GM18858 (cell line): ENCODE measurements around the gene GOLGA6L24.
"Not testable (repeated sequence)": the region's sequence is repeated elsewhere in the genome, so short reads cannot be mapped to it uniquely, and the experiment has no call there.

Experiments used
- ATAC-seq: cut with Tn5 transposase; IDR thresholded peaks from one replicate; pipeline ENCODE4 v1.9.1; 2021; ENCODE audit not compliant: unreplicated experiment

The GOLGA6L24 gene, protein sequence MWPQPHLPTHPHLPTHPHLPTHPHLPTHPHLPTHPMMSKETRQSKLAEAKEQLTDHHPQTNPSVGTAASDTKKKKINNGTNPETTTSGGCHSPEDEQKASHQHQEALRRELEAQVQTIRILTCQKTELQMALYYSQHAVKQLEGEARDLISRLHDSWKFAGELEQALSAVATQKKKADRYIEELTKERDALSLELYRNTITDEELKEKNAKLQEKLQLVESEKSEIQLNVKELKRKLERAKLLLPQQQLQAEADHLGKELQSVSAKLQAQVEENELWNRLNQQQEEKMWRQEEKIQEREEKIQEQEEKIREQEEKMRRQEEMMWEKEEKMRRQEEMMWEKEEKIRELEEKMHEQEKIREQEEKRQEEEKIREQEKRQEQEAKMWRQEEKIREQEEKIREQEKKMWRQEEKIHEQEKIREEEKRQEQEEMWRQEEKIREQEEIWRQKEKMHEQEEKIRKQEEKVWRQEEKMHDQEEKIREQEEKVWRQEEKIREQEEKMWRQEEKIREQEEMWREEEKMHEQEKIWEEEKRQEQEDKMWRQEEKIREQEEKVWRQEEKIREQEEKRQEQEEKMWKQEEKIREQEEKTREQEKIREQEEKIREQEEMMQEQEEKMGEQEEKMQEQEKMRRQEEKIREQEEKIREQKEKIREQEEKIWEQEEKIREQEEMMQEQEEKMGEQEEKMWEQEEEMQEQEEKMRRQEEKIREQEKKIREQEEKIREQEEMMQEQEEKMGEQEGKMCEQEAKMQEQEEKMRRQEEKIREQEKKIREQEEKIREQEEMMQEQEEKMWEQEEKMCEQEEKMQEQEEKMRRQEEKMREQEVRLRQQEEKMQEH

GRCh38 chr15:28357984-28358383 is at the start of gene GOLGA6L24:
TSS of gene GOLGA6L24 (minus strand) at chr15:28358084. CDS start at chr15:28358023, 61 bp downstream.
- not testable (repeated sequence) for ATAC-seq

DNA sequence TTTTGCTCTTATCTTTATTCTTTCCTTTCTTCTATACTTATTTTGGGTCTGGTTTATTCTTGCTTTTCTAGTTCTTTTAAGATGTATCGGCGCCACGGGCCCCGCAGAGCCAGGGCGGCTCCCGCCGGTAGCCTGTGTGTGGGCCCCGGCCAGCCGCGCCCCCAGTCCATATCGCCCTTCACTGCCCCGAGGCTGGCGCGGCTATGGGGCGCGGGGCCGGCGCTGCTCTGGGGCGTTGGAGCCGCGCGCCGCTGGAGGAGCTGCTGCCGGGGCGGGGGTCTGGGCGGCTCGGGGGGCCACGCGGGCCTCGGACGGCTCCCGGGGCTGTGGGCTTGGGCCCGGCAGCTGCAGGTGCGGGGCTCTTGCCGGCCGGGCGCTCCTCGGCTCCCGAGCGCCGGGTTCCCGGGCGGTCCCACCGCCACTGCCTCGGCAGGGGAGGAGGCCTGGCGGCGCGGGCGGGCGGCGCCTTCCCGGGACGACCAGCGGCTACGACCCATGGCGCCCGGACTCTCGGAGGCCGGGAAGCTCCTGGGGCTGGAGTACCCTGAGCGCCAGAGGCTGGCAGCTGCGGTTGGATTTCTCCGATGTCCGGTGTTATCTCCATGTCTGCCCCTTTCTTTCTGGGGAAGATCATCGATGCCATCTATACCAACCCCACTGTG is 45.0 kb upstream of the GOLGA6L24 start:
- not testable (repeated sequence) for ATAC-seq

DNA sequence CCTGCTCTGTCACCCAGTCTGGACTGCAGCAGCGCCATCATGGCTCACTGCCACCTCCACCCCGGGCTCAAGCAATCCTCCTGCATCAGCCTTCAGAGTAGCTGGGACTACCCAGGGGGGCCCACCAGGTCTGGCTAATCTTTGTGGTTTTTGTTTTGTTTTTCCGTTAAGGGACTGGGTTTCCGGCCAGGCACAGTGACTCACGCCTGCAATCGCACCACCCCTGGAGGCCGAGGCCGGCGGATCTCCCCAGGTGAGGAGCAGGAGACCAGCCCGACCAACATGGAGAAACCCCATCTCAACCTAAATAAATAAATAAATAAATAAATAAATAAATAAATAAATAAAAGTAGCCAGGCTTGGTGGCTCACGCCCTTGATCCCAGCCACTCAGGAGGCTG is 38.1 kb upstream of the GOLGA6L24 start:
- ATAC-seq, result not testable (repeated sequence)

DNA sequence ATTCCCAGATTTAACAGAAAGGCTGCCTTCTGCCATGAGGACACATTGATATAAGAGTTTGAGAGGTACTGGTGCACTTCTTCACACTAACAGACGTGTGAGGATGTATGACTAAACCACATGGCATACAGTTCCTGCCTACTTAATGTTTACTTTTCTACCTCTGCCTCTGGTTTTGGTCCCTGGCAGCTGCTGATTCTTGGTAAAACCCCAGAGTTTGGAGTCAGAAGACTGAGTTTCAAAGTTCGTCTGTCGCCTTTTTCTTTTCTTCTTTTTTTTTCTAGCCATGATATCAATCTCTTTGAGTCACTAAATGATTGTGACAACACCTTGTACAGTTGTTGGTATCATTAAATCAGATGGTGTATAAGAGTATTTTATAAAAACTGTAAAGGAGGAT is 22.2 kb upstream of the GOLGA6L24 start:
- not testable (repeated sequence) for ATAC-seq

- not testable (repeated sequence) for ATAC-seq
Observed at GRCh38 chr15:28378364-28378763, 20.5 kb upstream of the GOLGA6L24 start, which contains the start of gene GOLGA8F. TSS of gene GOLGA8F (plus strand) at chr15:28378664. CDS start at chr15:28378762, 98 bp downstream.

DNA sequence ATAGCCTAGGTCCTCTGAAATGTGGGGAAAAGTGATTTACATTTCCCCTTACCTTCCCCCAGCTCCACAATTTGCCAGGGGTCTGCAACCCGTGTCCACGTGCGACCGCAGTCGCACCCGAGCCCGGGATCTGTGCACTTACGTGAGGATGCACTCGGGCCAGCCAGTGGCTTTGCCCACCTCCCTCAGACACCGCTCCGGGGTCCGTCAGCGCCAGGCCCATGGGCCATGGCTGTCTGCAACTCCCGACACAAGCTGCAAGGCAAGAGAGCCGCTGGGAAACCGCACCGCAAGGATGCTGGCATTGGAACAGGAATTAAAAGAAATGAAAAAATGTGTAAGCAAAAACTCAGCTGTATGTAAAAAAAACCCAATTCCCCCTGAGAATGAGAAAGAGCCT is 7.6 kb upstream of the GOLGA6L24 start:
- not testable (repeated sequence) for ATAC-seq

DNA sequence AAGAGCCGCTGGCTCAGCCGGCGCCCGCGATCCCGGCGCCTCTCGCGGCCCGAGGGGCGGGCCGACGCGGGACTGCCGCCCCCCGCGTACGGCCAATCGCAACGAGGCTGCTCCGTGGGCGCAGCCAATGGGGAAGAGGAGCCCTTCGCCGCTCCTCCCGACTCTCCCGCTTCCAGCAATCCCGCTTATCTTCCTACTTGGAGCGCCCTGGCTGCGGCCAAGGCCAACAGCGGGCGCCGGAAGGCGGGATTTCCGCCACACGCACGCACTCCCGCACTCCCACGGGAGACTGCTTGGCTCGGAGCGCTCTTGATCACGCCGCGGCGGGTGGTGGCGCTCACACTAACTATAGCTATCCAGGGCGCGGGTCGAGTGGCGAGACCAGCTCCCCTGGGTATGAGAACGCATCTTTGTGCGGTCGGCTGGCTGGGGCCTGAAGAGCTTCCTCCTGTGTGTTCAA is 35.7 kb downstream of the GOLGA6L24 start, which contains the start of gene HERC2:
Gene HERC2 (minus strand): TSS at position 51 of the 460 bp plus-strand sequence. CDS start 746 bp downstream, outside the sequence.
- not testable (repeated sequence) for ATAC-seq

- not testable (repeated sequence) for ATAC-seq
Observed at GRCh38 chr15:28321358-28322078, 36.4 kb downstream of the GOLGA6L24 start.

- not testable (repeated sequence) for ATAC-seq
Observed at GRCh38 chr15:28319725-28320124, 38.2 kb downstream of the GOLGA6L24 start.

DNA sequence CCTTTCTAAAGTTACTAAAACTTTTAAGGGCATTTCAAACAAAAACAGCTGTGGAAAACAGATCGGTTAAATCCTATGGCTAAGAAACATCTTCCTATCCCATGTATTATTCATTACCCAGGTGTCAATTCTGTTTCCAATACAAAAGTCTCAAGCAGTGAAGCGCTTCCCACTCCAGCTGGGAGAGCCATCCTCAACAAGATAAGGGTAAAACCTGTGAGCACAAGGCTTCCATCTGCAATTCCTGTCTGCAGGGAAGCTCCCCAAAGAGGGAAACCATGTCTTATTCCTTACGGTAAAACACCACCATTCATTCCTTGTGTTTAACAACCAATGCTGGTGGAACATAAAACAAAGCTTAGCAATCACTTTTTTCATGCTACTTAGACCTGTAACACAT is 39.1 kb downstream of the GOLGA6L24 start:
- not testable (repeated sequence) for ATAC-seq

DNA sequence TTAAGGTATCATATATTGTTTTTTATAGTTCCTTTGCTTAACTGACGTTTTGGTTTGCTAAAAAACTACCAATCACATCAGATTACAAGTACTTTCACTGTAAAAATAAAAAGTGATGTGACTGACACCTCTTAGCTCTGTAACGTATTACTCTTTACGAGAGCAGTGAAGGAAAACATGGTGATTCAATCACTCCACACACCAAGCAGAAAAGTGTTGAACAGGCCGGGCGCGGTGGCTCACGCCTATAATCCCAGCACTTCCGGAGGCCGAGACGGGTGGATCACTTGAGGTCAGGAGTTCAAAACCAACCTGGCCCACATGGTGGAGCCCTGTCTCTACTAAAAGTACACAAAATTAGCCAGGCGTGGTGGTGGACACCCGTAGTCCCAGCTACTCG is 39.8 kb downstream of the GOLGA6L24 start:
- not testable (repeated sequence) for ATAC-seq

DNA sequence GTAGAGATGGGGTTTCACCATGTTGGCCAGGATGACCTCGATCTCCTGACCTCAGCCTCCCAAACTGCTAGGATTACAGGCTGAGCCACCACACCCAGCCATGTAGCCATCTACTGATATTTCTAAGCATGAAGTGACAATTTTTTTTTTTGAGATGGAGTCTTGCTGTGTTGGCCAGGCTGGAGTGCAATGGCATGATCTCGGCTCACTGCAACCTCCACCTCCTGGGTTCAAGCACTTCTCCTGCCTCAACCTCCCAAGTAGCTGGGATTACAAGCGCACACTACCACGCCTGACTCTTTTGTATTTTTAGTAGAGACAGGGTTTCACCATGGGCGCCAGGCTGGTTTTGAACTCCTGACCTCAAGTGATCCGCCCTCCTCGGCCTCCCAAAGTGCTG is 40.9 kb downstream of the GOLGA6L24 start:
- ATAC-seq, result not testable (repeated sequence)

DNA sequence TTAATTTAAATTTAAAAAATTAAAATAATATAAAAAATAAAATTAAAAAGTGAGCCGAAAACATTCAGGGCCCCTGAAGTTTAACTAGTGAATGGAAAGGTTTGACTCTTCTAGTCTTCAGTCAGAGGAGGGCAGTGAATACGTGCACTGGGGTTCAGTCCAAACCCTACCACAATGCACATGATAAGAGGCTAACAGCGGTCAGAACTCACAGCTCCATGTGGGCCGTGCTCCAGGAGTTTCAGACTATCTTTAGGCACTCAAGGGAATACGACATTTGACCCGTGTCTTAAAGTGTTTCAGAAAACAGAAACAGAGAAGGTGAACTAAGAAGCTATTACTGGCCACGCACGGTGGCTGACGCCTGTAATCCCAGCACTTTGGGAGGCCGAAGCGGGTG is 47.4 kb downstream of the GOLGA6L24 start:
- ATAC-seq, result not testable (repeated sequence)

DNA sequence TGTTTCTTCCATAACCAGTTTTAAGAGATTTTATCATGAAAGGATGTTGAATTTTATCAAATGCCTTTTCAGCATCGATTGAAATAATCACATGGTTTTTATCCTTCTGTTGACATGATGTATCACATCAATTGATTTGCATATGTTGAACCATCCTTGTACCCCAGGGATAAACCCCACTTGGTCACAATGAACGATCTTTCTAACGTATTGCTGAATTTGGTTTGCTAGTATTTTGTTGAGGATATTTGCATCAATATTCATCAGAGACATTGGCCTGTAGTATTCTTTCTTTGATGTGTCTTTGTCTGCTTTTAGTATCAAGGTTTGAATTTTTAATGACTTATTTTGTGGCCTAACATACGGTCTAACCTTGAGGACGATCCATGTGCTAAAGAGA is 49.2 kb downstream of the GOLGA6L24 start:
- ATAC-seq, result not testable (repeated sequence)
